Measurements from ENCODE around the gene C1QL1.
A peak's percentile ranks its signal among the peaks of the same experiment; 100 is the strongest.

DNA sequence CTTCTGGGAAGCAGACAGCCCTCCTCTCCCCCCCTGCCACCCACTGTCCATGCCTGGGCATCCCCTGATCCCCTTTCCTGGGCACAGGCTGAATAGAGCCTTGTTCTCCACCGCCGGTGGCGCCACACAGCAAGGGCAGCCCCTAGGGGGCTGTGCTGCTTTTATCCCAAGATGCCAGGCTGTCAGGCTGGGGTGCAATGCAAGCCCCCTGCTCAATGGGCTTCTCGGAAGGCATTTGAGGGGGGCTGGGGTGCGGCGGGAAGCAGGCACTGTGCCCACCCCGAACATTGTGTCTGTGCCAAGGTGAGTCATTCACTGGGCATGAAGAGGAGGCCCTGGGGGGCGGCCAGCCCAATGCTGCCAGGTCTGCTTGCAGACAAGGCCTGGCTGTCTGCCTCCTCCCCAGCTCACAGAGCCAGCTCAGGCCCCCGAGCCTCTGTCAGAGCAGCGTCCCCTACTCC, 51.3 kb downstream of the C1QL1 start:
- TF ChIP-seq, protein P1, sequence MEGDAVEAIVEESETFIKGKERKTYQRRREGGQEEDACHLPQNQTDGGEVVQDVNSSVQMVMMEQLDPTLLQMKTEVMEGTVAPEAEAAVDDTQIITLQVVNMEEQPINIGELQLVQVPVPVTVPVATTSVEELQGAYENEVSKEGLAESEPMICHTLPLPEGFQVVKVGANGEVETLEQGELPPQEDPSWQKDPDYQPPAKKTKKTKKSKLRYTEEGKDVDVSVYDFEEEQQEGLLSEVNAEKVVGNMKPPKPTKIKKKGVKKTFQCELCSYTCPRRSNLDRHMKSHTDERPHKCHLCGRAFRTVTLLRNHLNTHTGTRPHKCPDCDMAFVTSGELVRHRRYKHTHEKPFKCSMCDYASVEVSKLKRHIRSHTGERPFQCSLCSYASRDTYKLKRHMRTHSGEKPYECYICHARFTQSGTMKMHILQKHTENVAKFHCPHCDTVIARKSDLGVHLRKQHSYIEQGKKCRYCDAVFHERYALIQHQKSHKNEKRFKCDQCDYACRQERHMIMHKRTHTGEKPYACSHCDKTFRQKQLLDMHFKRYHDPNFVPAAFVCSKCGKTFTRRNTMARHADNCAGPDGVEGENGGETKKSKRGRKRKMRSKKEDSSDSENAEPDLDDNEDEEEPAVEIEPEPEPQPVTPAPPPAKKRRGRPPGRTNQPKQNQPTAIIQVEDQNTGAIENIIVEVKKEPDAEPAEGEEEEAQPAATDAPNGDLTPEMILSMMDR (optimal IDR thresholded peaks at IDR 0.05 in 1 of 3, IDR thresholded peaks at IDR 0.05 in 1 of 3, conservative IDR thresholded peaks at IDR 0.05 in 1 of 3; ENCODE audit: extremely low read depth in 1 of 3, insufficient read depth in 2 of 3, low read length in 3 of 3), result peak in 2 of 3 experiments; percentile 8 to 10
- TF ChIP-seq EZH2 (IDR thresholded peaks at IDR 0.05; ENCODE audit: low read length), result no peak
